Activated effector memory CD4-positive, alpha-beta T cell treated with anti-CD3 and anti-CD28 coated beads, Interleukin-2, amount 50 U/mL, for 16 hours (primary cell): ENCODE data around the gene HSPB1.
"Not testable (repeated sequence)": the region's sequence is repeated elsewhere in the genome, so short reads cannot be mapped to it uniquely, and the experiment has no call there.

ENCODE experiments used
- DNase-seq: peaks from one replicate; pipeline ENCODE4 v3.0.0-alpha.2; 2020

HSPB1 gene

DNA sequence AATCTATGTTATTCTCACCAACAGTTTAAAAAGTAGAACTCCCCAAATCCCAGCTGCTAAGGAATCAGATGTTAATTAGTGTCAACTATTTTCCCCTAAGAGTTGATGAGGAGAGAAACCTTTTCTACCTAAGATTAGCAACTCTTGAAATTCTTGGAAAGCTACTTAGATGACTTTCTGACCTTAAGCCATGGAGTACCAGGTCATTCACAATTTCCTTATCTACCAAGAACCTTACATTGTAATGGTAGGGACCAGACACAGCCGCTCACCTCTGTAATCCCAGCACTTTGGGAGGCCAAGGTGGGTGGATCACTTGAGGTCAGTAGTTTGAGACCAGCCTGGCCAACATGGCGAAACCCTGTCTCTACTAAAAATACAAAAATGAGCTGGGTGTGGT lies 32.9 kb downstream of the HSPB1 start:
- not testable (repeated sequence) for DNase-seq

DNA sequence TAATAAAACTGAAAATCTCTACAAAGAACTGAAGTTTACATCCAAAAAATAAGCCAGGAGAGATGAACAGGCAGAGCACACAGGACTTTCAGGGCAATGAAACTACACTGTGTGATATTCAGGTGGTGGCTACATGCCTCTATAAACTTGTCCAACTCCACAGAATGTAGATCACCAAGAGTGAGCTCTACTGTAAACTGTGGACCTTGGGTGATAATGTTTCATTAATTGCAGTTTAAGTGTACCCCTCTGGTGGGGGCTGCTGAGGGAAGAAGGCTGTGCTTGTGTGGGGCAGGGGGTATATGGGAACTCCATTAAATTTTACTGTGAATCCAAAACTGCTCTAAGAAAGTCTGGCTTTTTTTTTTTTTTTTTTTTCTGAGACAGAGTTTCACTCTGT lies 33.6 kb downstream of the HSPB1 start:
- no peak for DNase-seq

DNA sequence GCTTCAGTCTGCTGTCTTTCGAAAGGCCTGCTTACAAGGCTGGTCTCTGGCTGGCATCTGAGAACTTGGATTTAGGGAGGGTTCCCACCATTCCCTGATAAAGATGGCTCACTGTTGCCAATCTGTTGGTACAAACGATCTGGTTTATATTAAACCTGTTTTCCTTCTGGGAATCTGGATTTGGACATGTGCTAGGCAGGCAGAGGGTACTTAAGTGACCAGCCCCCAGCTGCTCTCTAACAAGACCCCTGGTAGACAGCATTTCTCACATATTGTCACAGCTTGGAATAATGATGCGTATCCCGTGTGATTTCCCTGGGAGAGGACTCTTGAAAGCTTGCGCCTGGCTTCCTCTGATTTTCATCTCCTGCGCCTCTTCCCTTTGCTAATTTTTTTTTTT lies 34.7 kb downstream of the HSPB1 start:
- no peak for DNase-seq

DNA sequence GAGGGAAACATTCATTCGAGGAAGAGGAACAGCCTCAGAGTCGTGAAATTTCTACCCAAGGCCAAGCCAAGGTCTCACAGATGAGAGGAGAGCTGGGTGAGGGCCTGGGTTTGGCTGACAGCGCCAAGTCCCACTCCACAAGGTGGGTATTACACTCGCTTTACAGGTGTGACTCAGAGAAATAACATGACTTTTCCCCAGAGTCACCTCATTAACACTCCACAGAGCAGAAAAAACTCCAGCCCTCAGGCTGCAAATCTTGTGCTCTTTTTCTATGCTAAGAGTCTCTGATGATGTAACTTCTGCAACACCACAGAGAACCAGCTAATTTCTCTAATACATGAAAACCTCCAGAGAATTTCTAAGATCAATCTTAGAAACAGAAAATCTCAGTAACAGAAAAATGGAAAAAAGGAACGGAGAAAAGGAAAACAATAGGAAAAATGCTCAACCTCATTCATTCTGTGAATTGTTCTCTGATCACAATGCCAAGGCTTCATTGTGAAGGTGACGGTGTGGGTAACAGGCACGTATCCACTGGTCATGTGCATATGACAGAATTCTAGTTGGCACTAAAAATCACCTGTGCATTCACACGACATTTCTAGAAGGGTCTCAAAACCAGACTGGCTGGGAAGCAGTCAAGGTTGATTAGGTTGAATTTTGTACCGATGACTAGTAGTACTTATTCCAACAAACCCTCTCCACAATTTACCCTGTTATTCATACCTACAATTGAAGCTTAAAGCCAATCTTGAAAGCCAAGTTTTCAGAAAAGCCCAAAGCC lies 36.0 kb downstream of the HSPB1 start:
- no peak for DNase-seq

DNA sequence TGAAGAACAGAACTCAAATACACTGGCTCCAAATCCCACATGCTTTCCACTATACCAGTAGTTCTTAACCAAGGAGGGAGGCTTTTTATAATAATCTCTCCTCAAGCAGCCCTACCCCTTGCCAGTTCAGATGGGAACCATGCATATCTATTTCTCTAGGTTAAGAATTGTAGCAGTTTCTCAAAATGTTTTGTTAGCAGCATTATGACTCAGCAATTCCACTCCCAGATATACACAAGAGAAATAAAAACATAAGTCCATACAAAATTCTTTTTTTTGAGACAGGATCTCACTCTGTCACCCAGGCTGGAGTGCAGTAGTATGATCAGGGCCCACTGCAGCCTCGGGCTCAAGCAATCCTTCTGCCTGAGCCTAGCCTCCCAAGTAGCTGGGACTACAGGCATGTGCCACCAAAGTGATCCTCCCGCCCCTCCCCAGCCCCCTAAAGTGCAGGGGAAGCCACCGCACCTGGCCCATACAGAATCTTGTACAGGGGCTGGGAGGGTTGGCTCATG lies 38.2 kb downstream of the HSPB1 start:
- DNase-seq, result no peak

DNA sequence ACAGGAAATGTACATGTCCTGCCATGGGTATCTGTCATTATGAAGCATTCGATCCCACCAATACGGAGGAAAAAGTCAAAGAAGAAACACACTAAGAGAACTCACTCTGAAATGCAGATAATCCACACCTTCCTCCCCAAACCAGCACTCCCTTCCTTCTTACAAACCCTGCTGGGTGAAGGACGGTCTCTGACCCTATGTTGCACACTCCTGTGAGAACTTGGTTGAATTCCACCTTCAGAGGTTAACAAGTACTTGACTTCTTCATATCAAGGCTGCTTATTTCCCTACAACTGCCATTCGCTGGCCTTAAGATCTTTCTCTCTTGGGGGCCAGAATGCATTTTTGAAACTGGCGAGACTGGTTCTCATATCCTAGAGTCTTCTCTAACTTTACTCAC lies 39.7 kb downstream of the HSPB1 start:
- no peak for DNase-seq

DNA sequence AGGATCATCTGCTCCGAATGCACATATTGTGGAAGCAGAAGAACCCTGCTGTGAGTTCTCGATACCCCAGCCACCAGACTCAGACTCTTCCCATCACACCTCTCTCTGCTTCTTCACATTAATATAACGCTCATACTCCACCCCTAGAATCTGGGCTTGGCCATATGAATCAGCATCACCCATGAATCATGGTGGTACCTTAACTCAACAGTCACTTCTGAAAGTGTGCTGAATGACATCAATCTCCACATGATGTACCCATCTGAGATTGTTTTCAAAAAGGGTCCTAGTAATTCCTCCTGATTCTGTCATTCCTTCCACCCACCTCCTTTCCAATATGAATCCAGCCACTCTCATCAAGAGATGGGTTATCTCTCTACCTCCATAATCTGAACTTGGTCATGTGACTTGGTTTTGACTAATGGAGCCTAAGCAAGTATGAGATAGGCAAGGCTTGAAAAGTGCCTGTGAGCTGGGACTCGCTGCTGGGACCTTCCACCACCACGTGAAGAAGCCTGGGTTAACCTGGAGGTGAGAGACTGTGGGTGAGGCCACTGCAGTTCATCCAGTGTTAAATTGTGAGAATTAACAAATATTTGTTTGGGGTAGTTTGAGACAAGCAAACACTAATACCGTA lies 40.9 kb downstream of the HSPB1 start:
- DNase-seq, result no peak

DNA sequence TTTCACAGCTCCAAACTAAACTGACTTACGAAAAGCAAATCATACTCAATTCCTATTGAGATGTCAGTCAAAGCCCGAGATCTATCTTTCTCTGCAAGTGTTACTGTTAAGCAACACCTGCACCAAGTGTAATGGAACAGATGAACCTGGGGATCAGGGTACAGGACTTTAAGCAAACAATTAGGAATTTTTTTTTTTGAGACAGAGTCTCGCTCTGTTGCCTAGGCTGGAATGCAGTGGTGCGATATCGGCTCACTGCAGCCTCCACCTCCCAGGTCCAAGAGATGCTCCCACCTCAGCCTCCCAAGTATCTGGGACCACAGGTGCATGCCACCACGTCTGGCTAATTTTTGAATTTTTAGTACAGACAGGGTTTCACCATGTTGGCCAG lies 41.5 kb downstream of the HSPB1 start:
- DNase-seq, result no peak

DNA sequence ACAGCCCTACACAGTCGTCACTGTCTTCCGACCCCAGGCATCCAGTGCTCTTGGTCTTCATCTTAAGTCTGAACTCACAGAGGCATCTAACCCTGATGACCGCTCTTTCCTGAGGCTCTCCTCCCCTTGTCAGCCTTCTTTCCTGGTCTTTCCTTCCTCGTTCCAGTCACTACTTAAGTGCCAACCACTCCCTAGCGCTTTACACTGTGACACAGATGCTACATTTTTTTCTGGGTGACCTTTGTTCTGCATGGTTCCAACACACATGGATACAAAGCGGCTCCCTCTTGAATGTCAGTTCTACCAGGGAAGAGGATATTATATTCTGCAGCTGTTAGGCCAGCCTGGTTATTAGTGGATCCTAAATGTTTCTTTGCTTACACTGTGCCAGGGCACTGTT lies 43.6 kb downstream of the HSPB1 start:
- no peak for DNase-seq

DNA sequence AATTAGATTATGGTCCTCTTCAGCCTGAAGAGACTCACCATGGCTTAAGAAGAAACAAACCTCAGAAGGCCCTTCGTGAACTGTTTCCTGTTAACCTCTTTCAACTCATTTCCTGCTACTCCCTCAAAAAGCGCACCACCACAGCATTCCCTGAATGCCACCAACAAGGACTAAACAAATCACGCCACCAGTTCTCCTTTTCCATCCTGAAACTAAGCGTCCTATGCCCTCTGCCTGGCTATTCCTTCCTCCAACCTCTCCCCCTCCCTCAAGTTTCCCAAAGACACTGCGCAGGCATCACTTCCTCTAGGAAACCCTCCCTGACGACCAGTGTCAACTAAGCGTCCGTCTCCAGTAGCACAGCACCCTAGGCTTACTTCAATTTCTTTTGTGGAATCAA lies 44.3 kb downstream of the HSPB1 start:
- no peak for DNase-seq

DNA sequence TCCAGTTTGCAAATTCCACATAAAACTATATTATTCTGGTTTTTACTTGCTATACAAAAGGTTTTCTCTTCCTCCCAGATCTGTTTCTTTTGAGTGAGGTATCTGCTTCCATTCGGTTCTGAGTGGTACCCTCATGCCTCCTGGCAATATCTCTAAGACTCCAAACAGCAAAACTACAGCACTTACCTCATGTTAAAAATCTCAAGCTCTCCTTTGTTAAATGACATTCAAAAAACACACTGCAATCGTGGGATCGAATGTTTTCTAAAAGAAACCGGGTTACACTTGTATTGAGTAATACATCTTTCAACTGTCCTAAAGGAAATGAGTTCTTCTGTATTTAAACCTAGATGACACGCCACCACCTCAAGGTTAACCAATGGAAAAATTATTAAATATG lies 45.2 kb downstream of the HSPB1 start:
- no peak for DNase-seq

DNA sequence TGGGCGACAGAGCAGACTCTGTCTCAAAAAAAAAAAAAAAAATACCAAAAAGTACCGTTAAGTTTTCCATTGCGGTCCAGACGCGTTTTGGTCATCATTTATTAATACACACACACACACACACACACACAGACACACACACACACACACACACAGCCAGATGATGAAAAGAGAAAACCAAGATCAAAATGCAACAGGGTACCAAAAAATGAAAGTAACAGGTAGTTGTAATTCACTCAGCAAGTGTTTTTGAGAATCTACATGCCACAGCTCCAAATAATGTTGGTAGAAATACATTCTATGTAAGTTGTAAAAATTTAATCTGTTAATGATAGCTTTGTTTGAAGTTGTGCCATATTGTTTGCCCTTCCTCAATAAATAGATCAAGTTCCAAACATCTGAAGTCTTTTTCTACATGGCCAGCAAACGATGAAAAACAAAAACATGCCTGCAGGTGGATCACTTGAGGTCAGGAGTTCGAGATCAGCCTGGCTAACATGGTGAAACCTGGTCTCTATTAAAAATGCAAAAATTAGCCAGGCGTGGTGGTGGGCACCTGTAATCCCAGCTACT lies 46.9 kb downstream of the HSPB1 start:
- no peak for DNase-seq

DNA sequence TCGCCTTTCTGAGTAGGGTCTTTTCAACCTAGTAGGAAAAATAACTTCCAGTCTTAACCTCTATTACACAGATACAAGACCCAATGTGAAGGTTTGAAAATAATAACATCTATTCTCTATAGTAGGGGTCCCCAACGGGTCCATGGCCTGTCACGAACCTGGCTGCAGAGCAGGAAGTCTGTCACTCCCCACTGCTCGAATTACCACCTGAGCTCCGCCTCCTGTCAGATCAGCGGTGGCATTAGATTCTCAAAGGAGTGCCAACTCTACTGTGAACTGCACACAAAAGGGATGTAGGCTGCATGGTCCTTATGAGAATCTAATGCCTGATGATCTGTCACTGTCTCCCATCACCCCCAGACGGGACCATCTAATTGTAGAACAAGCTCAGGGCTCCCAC lies 48.9 kb downstream of the HSPB1 start:
- DNase-seq, result no peak

DNA sequence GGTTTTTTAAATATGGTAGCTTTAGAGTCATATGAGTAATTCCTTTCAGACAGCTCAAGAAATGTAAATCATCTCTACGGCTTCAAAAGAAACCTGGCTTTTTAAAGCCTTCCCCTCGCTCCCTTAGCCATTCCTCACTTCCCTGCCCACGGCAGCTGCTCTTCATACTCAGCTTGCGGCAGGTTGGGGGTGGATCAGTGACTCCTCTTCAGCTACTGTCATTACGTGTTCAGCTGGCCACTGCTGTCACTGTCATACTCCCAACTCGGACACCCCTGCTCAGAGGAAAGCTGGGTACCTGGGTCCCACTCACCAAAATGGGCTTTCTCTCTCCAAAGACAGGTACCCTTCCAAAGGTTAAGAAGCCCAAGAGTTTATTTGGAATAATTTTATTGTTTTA lies 49.7 kb downstream of the HSPB1 start:
- DNase-seq, result no peak

DNA sequence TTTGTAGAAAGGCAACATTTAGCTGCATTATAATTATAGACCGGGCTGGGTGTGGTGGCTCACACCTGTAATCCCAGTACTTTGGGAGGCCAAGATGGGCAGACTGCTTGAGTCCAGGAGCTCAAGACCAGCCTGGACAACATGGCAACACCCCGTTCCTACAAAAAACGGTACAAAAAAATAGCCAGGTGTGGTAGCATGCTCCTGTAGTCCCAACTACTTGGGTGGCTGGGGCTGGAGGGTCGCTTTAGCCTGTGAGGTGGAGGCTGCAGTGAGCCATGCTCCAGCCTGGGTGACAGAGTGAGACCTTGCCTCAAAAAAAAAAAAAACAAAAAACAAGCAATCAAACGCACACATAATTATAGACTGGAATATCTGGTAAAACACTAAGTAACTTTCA lies 51.3 kb downstream of the HSPB1 start:
- DNase-seq, result no peak
